GM21526 (cell line): ENCODE data around the gene ITIH2.
"Not testable (repeated sequence)": the region's sequence is repeated elsewhere in the genome, so short reads cannot be mapped to it uniquely, and the experiment has no call there.

ENCODE experiments used
- ATAC-seq: cut with Tn5 transposase; IDR thresholded peaks from one replicate; pipeline ENCODE4 v1.9.1; 2021; ENCODE audit warnings: moderate library complexity; ENCODE audit not compliant: unreplicated experiment, low FRiP score

The ITIH2 gene

DNA sequence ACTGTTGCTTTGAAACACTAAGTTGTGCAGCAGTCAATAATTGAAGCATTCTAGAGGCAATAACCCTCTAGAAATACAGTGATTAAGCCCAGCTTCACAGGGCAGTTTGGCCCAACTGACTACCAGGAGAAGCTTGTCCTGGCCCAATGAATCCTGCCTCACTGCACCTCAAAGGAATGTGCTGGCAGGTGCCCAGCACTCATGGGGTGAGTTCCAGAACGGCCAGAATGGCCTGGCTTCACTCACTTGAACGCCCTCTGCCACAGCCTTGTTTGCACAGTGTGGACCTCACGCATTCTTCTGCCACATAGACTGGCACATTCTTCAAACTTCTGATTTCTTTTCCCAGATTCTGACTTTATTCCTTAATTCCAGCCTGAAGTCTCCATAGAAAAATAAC lies 6.6 kb upstream of the ITIH2 start:
- no peak for ATAC-seq

DNA sequence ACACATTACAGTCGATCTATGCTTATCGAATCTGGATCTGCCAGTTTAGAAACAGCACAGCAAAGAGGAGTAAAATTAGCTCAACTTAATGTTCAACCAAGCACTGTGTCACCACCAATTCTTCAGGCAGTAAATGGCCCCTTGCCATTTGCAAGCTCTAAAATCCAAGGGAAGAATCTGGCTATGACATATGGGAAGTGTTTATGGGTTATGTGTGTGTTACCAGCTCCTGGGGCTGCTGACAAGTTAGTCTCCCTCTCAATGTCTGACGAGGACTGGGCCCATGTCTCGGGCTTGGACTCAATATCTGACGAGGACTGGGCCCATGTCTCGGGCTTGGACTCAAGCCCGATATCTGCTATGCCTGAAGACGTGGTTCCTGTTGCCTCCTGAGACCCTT lies 5.7 kb upstream of the ITIH2 start:
- no peak for ATAC-seq

DNA sequence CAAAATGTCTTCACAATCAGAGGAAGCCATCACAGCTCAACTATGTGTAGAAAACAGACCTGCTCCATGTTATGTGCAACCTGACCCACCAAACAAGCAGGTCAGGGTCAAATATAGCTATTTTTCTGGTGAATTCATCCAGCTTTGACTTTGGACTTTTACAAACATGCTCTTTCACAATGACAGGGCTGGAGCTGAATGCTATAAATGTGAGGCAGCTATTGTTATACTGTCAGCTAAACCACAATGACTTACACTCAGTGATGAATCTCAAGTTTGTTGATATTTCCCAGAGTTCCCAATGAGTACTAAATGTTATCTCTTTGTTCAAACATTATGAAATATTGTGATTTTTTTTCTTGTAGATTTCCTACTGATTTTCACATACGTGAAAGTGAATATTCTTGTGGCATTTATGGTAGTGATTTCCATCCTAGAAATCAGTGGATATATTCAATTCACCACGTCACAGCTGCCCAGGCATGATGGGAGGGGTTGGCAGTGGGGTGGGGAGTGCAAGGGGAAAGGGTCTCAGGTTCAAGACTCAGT lies 2.5 kb upstream of the ITIH2 start:
- no peak for ATAC-seq

DNA sequence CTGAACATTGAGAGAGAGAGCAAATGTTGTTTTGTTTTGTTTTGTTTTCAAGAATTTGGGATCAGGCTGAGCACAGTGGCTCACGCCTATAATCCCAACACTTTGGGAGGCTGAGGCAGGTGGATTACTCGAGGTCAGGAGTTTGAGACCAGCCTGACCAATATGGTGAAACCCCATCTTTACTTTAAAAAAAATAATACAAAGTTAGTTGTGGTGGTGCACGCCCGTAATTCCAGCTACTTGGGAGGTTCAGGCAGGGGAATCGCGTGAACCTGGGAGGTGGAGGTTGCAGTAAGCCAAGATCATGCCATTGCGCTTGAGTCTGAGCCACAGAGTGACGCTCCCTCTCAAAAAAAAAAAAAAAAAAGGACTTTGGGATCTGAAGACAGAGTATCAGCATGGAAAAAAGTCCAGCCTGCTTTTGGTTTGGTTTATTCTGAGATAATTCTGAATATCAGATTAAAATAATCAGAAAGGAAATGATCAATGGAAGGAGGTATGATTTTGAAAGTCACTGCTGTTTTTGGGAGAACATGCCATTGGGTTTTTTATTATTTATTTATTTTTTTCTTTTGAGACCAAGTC lies 1.9 kb upstream of the ITIH2 start:
- no peak for ATAC-seq

DNA sequence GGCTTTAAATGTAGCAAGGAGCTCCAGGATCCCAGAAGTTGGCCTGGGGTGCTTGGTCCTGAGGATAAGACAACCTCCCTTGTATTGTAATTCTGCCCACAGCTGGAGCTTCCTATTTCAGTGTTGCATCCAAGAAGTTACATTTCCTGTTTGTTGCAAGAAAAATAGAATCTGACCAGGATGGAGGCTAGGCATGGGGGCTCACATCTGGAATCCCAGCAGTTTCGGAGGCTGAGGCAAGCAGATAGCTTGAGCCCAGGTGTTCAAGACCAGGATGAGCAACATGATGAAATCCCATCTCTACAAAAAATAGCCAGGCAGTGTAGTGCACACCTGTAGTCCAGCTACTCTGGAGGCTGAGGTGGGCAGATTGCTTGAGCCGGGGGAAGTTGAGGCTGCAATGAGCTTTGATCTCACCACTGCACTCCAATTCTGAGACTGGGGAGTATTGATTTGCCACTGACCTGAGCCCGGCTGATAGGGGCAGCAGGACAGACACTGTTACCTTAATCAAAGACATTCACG lies 766 bp upstream of the ITIH2 start:
- ATAC-seq: no peak

DNA sequence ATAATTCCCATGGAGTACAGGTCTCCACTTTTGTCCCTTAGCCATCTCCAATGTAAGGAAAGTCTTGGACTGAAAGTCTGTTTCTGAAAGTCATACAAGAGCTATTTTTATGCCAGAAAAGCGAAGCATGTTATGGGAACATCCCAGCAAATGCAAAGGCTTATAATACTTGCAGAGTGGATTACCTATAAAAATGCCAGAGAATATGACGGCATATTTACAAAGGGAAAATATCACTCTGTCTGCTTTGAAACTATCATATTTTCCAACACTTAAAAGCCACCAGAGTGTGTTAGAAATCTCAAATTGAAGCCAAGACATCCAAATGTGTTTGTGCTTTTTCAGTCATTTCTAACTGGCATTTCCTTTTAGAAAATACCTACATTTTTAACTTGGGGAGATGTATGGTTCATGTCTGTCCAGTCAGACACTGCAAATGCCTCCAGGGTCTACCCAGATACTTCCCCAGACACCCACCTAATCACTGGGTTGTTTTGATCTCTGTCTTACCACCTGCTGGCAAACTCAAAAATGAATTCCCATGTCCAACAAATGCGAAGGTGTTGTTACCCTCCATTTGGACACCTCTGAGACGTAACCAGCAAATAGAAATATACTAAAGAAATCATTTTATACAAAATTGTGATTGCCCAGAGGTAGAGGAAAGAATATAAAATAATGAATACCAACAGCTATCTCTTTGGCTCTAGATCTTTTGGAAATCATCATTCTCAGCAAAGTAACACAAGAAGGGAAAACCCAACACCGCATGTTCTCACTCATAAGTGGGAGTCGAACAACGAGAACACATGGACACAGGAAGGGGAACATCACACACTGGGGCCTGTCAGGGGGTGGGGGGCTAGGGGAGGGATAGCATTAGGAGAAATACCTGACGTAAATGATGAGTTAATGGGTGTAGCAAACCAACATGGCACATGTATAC lies 1.2 kb downstream of the ITIH2 start:
- no peak for ATAC-seq

DNA sequence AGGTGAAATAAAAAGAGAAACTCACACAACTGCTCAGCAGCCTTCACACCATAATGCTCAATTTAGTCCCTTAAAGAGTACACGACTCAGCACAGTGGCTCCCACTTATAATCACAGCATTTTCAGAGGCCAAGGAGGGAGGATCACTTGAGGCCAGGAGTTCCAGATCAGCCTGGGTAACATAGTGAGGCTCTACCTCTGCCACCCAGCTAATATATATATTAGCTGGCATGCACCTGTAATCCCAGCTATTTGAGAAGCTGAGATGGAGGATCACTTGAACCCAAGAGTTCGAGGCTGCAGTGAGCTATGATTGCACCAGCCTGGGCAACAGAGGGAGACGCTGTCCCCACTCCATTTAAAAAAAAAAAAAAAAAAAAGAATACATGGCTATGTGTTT lies 2.2 kb downstream of the ITIH2 start:
- no peak for ATAC-seq

DNA sequence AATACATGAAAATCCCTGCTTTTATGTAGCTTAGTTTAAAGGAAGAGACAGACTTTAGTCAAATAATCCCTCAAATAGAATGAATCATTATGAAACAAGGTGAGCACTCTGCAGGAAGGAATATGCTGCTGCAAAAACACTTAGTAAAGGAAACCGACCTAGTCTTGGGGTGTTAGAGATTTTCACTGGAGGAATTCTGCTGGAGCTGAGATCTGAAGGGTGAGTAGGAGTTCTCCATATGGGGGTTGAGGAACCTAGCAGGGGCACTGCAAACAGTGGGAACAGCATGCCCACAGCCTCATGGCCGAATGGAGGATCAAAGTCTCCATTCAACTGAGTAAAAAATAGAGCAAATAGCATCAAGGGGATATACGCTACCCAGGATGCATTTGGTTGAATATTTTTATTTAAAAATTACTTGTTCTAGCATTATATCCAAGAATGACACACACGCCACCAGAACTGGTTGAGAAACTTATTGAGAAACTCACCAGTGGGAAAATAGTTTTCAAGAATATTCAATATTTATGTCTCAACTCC lies 3.5 kb downstream of the ITIH2 start:
- no peak for ATAC-seq

DNA sequence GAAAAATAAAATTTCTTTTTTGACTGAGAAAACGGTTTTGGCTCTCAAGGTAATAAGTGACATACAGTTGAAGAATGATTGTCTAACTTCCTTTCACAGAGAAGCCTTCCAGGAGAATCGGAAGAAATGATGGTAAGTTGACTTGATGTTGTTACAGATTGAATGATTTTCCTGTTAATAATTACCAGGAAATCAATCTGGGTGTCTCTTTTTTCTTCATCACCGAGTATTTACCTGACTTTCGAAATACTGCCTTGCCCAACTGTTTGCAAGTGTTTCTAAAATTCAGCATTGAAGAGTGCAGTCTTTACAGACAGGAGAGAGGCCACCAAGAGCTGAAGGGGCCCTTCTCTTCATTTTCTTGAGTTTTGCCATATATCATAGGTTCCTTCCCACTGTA lies 4.0 kb downstream of the ITIH2 start:
- ATAC-seq: no peak

DNA sequence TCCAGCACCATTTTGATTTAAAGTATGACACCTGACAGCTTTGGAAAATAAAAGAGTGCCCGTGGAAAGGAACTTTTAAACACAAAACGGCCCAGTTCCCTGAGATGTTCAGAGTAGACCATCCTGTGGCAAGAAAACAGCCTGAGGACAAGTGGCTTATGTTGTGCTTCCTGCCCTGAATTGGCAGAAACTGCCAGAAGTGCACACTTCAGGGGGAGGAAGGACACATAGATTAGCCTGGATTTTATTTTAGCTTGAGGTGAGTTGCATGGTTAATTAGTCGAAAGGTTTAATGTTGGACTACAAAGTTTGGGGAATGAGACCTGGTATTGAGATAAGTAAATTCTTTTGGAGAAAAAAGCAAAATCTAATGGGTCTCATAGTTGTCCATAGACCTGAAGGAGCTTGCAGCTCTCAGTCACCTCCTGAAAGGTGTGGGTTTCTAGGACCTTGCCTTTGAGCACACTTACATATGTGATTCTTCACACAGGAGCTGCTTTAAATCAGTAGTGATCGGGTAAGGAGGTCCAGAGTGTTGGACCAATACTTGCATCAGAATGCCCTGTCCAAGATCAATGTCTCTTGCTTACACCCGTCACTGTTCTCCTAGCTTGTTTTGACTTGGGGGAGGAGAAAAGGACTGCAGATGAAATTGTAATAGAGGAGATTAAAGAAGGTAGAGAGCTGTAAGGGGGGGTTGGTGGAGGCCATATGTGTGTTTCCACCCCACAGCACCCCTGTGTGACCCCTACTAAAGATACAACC lies 4.9 kb downstream of the ITIH2 start:
- ATAC-seq: no peak

DNA sequence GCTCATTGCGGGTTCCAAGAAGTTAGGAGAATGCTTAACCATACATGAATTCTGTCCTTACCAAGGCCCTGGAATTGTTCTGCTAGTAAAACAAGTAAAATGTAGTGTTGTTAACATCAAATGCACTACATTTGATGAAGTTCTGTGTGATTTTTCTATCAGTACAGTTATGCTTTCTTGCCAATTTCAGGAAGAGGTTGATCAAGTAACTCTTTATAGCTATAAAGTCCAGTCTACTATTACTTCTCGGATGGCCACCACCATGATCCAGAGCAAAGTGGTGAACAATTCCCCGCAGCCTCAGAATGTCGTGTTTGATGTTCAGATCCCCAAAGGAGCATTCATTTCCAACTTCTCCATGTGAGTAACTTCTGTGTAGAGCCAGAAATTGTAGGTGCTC lies 5.7 kb downstream of the ITIH2 start:
- no peak for ATAC-seq

DNA sequence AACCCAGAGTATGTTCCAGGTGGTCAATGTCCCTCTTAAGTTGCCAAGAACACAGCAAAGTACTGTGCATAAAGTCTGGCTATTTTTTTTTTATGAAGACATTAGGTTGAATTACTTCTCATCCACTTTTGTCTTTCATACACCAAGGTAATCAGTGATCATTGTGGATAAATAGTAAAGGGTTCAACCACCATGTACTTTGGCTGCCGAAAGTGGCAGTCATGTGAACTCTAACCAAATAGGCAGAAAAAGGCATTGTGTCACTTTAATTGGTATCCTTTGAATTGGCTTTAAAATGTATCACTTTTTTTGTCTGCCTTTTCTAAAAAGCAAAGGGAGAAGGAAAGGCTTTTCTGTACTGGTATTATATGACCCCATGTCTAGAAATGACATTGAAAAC lies 7.3 kb downstream of the ITIH2 start:
- ATAC-seq: no peak

DNA sequence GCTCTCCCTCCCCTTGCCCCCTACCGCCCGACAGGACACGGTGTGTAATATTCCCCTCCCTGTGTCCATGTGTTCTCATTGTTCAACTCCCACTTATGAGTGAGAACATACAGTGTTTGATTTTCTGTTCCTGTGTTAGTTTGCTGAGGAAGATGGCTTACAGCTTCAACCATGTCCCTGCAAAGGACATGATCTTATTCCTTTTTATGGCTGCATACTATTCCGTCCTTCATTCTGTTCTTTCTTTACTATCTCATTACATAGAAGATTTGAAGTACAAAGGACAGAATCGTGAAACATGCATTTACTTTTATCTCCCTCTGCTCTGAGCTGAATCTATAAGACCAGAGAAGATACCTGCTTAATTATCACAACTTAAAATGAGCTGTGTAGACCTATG lies 8.0 kb downstream of the ITIH2 start:
- ATAC-seq: not testable (repeated sequence)

DNA sequence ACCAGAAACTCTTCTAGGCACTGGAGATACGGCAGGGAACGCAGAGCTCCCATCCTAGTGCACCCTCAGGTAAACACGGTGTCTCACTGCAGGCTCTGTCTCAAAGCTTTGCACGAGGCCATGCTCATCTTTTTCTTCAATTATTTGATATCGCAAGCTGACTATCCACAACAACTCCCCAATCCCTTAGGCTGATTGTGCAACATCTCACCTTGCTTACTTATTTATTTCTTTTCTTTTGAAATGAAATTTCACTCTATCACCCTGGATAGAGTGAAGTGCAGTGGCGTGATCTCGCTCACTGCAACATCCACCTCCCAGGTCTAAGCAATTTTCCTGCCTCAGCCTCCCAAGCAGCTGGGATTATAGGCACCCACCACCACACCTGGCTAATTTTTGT lies 12.4 kb downstream of the ITIH2 start:
- no peak for ATAC-seq

DNA sequence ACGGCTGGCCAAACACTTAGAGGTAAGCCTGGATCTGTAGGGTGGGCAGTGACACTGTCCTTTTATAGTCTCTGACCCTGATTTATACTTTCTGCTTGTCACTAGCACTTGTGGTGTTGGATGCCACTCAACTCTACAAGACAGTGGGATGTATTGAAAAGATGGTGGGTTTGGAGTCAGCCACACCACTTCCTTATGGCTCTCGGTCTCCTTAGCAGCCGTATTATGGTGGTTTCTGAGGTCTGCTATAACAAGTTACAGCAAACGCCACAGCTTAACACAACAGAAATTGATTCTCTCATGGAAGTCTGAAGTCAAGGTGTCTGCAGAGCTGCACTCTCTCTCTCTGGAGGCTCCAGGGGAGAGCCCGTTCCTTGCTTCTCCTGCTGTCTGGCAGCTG lies 14.7 kb downstream of the ITIH2 start:
- no peak for ATAC-seq

DNA sequence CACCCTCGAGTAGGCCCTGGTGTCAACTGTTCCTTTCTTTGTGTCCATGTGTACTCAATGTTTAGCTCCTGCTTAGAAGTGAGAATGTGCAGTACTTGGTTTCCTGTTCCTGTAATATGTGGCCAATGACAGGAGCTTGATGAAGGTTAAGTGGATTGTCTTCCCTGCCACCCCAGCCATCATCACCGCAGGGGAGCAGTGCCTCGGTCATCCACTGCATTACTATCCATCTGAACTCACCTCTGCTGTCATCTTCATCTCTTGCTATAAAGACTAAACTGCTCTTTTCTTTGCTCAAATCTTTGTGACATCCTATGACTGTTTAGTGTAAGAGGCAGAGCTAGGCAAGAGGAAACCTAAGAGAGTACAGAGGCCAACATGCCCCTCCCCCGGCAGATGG lies 15.6 kb downstream of the ITIH2 start:
- ATAC-seq: no peak

DNA sequence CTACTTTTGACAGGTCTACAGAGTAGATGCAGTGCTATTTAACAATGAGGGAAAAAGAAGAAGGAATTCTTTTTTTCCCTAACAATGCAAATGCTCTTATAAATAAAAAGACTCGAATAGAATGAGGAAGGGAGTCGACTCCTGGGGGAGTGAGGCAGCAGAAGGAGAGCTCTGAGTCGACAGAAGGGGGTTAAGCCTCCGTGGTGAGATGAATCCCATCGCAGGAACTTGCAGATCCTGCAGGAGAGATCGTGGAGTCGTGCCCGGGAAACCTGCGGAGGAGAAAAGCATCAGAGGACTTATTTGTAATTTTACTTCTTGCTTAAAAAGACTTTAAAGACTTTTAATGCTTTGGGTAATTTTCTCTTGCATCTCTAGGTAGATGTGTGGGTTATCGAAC lies 17.4 kb downstream of the ITIH2 start:
- no peak for ATAC-seq

DNA sequence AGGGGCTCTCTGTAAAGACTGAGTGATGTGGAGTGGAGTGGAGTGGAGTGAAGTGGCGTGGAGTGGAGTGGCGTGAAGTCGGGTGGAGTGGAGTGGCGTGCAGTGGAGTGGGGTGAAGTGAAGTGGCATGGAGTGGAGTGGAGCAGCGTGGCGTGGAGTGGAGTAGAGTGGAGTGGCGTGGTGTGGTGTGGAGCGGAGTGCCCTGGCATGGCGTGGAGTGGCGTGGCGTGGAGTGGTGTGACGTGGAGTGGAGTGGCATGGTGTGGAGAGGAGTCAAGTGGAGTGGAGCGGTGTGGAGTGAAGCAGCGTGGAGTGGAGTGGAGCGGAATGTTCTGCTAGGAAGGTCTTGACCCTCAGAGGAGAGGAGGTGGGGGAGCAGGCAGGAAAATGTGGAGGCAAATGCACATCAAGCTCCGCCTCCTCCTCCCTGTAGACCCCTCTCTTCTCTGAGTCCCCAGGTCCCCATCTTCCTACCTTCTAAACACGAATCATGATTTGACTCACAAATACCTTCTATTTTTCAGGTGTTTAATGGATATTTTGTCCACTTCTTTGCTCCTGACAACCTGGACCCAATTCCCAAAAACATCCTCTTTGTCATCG lies 19.9 kb downstream of the ITIH2 start:
- no peak for ATAC-seq

DNA sequence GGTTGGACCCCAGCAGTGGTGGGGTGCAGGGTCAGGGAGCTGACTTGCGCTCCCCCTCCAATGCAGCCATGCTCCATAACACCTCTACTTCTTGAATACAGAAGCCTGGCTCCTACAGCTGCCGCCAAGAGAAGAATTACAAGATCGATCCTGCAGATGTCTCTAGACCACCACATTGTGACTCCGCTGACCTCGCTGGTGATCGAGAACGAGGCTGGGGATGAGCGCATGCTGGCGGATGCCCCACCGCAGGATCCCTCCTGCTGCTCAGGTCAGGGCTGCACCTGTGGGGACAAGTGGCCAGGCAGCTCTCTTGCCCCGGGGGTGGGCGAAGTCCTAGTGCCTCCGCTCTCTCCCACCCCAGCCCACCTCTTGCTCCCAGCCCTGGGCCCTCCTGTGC lies 31.7 kb downstream of the ITIH2 start:
- no peak for ATAC-seq
